Endothelial cell of umbilical vein (primary cell): ENCODE measurements around the gene PITPNB. TPM values are rescaled to one million over a fixed set of nuclear protein-coding genes. Genes with fewer than 3 reads are reported as not detected.

Experiments used
- BruUV-seq: library from RNA; stranded (reverse); fragments of 400-500 nt; replicated peaks from 2 replicates; lab custom pipeline; 2021; lab: Mats Ljungman, UMichigan
- CTCF ChIA-PET: fragments of 300-600, 350-600 bp; sonication (Branson Sonifier 250); formaldehyde crosslinking; loops from one replicate; lab custom pipeline; 2021; ENCODE audit warnings: antibody characterized with exemption, inconsistent platforms; lab: Charles Lee
- POLR2A ChIA-PET: fragments of 300-600, 350-600 bp; sonication (Branson Sonifier 250); formaldehyde crosslinking; loops from one replicate; lab custom pipeline; 2021; ENCODE audit warnings: antibody characterized with exemption, inconsistent platforms; lab: Charles Lee
- DNase-seq: peaks from one replicate; pipeline ENCODE4 v3.0.0-alpha.2; 2011; ENCODE audit warnings: low read depth, low spot score
- FAIRE-seq: peaks from 2 replicates; lab custom pipeline; 2011; peaks lifted over from hg19 to GRCh38; lab: Jason Lieb, UNC
- H2AFZ ChIP-seq: 2 replicates; pipeline ENCODE4 v1.6.0; 2012; ENCODE audit warnings: low read depth, low read length, control low read depth, inconsistent platforms
- H3K27ac ChIP-seq: 2 replicates; pipeline ENCODE4 v1.5.1; 2011; ENCODE audit warnings: low read depth, mild to moderate bottlenecking, control low read depth, low read length, moderate library complexity; ENCODE audit not compliant: insufficient read depth
- H3K27me3 ChIP-seq, 2 experiments: 2 replicates each; pipeline versions ENCODE4 v1.6.0 to v1.6.1; 2011; ENCODE audit warnings: low read length in 2 of 2, mixed read lengths in 1 of 2; ENCODE audit not compliant: control insufficient read depth in 2 of 2, insufficient read depth in 2 of 2
- H3K36me3 ChIP-seq, 2 experiments: 2 replicates in 1 of 2; 3 replicates in 1 of 2; pipeline ENCODE4 v1.5.1; 2011; ENCODE audit warnings: low read length in 2 of 2, mild to moderate bottlenecking in 1 of 2, moderate library complexity in 1 of 2; ENCODE audit not compliant: control insufficient read depth in 2 of 2, insufficient read depth in 2 of 2; ENCODE audit errors: extremely low read depth in 1 of 2
- H3K4me1 ChIP-seq: 3 replicates; pipeline ENCODE4 v1.5.1; 2011; ENCODE audit warnings: mild to moderate bottlenecking, low read length; ENCODE audit not compliant: control insufficient read depth, insufficient read depth; ENCODE audit errors: extremely low read depth
- H3K4me2 ChIP-seq: 2 replicates; pipeline ENCODE4 v1.6.1; 2011; ENCODE audit warnings: low read length, control low read depth, mixed read lengths; ENCODE audit not compliant: insufficient read depth
- H3K4me3 ChIP-seq, 3 experiments: fragments of 200-600 bp in 1 of 3; sonication (generic), shearing (Covaris generic) in 1 of 3; replicated peaks in 1 of 3; 2 replicates each; pipeline ENCODE4 v1.5.1; 2011 to 2016; ENCODE audit warnings: control low read depth in 3 of 3, low read length in 3 of 3, mild to moderate bottlenecking in 2 of 3, inconsistent platforms in 1 of 3, low read depth in 1 of 3, moderate library complexity in 1 of 3; ENCODE audit not compliant: insufficient read depth in 1 of 3
- H3K79me2 ChIP-seq: 2 replicates; pipeline ENCODE4 v1.6.0; 2012; ENCODE audit warnings: low read length, inconsistent platforms; ENCODE audit not compliant: control insufficient read depth, insufficient read depth
- H3K9ac ChIP-seq: replicated peaks from 2 replicates; pipeline ENCODE3; 2011; ENCODE audit warnings: low read length, control low read depth; ENCODE audit not compliant: insufficient read depth; ENCODE audit errors: extremely low read depth
- H3K9me1 ChIP-seq: replicated peaks from 3 replicates; pipeline ENCODE4 v1.6.0; 2011; ENCODE audit warnings: mild to moderate bottlenecking, low read length; ENCODE audit not compliant: control insufficient read depth, insufficient read depth; ENCODE audit errors: extremely low read depth
- H3K9me3 ChIP-seq: replicated peaks from 2 replicates; pipeline ENCODE4 v1.5.1; 2012; ENCODE audit warnings: low read length, inconsistent platforms; ENCODE audit not compliant: control insufficient read depth, insufficient read depth
- H4K20me1 ChIP-seq: replicated peaks from 2 replicates; pipeline ENCODE3; 2011; ENCODE audit warnings: mild to moderate bottlenecking, low read length; ENCODE audit not compliant: control insufficient read depth, insufficient read depth; ENCODE audit errors: extremely low read depth
- EZH2 ChIP-seq: IDR thresholded peaks from 2 replicates; pipeline ENCODE4 v1.6.1; 2012; ENCODE audit warnings: borderline replicate concordance, low read depth, mild to moderate bottlenecking, moderate library complexity, low read length, inconsistent platforms; ENCODE audit not compliant: severe bottlenecking
- FOS ChIP-seq: IDR thresholded peaks from 2 replicates; pipeline ENCODE4 v1.6.1; 2011; ENCODE audit warnings: mild to moderate bottlenecking, low read length, moderate library complexity, borderline replicate concordance; ENCODE audit not compliant: insufficient read depth
- GATA2 ChIP-seq: IDR thresholded peaks from 2 replicates; pipeline ENCODE4 v1.7.0; 2011; ENCODE audit warnings: low read depth, mild to moderate bottlenecking, moderate library complexity, mixed read lengths, low read length; ENCODE audit not compliant: insufficient read length, insufficient read depth
- JUN ChIP-seq: IDR thresholded peaks from 2 replicates; pipeline ENCODE4 v1.6.1; 2011; ENCODE audit warnings: borderline replicate concordance, low read depth; ENCODE audit not compliant: insufficient read length, insufficient read depth
- MYC ChIP-seq: IDR thresholded peaks from one replicate; pipeline ENCODE4 v1.6.1; 2011; ENCODE audit warnings: mild to moderate bottlenecking, low read depth, low read length
- POLR2A ChIP-seq: IDR thresholded peaks from 2 replicates; pipeline ENCODE4 v1.6.1; 2012; ENCODE audit warnings: low read depth, mild to moderate bottlenecking, control low read depth, low read length
- POLR2AphosphoS5 ChIP-seq: IDR thresholded peaks from 2 replicates; pipeline ENCODE4 v1.6.1; 2012; ENCODE audit warnings: low read depth, mild to moderate bottlenecking, control low read depth, low read length, moderate library complexity; ENCODE audit not compliant: insufficient read depth
- dilution Hi-C: fragments of 300-500 bp; cut with MboI; formaldehyde crosslinking; loops from one replicate; pipeline ENCODE4 v1.15.0; 2019; ENCODE audit warnings: low sequenced_read_pairs; ENCODE audit not compliant: extremely low pct_ligation_motif_present
- intact Hi-C: fragments of 100-400 bp; cut with micrococcal nuclease; formaldehyde crosslinking; loops from one replicate; pipeline ENCODE4 v1.10.0; 2022
- polyA plus RNA-seq, 4 experiments: library from polyadenylated mRNA; depleted of rRNA in 3 of 4; stranded (reverse) in 3 of 4; unstranded in 1 of 4; fragments of >200 nt; gene quantifications; 2 replicates each; pipeline versions ENCODE4 v1.2.1 to v1.2.3, GENCODE V29; 2011 to 2012; ENCODE audit warnings: missing spikeins in 1 of 4
- total RNA-seq: library from RNA; stranded (reverse); gene quantifications from 2 replicates; pipeline ENCODE4 v1.2.3, GENCODE V29; 2021
- TF ChIP-seq, protein P1 (sequence below): IDR thresholded peaks from 2 replicates; pipeline ENCODE4 v1.6.1; 2011; ENCODE audit not compliant: insufficient read depth, insufficient read length
- TF ChIP-seq, protein P2 (sequence below), 2 donors: IDR thresholded peaks; 1 replicate in 1 of 2; 2 replicates in 1 of 2; pipeline ENCODE4 v1.5.1; 2011; ENCODE audit warnings: low read length in 2 of 2, mild to moderate bottlenecking in 2 of 2, moderate library complexity in 2 of 2, control low read depth in 1 of 2, inconsistent platforms in 1 of 2, low read depth in 1 of 2; ENCODE audit not compliant: insufficient read depth in 1 of 2; ENCODE audit errors: extremely low read depth in 1 of 2

Gene PITPNB
- total and polyA plus RNA-seq, 2 donors (not counting 3 experiments of a cell fraction or from before 2014, with no cell fraction given), result 29.7 to 108 TPM

DNA sequence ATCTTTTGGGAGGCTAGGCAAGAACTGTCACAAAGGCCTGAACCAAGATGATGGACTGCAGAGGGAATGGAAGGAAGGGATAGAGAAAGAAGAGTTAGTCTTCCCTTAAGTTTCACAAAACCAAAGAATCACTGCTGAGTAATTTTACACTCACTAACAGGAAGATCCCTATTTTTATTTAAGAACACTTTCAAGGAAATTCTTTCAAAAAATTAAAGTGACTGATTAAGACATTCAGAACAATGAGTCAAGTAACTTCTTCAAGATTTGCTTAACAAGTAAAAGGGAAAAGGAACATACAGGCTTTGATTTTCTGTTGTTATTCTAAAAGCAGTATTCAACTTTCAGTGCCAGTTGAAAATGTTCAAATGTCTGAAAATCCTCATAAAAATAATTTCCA lies 3.1 kb downstream of the PITPNB start:
- Histone ChIP-seq H3K9me1 (no peaks in the 10 kb centered on the region), H3K4me2 (peak overlapping the region; percentile 51), H3K36me3 (peaks cover 0 to 3% of the 10 kb centered on the region in 2 experiments), H4K20me1 (peaks cover 15% of the 10 kb centered on the region), H3K4me1 (peaks cover 49% of the 10 kb centered on the region), H3K9me3 (no peaks in the 10 kb centered on the region), H3K27ac (no peak overlapping the region), H2AFZ (no peak overlapping the region), H3K4me3 (no peak overlapping the region), H3K79me2 (peaks cover 92% of the 10 kb centered on the region), H3K27me3 (no peaks in the 10 kb centered on the region), H3K9ac (no peak overlapping the region)
- BruUV-seq, result no TSS peak
- POLR2A ChIA-PET, result no interaction called here
- dilution Hi-C loops (no loop called here), intact Hi-C loops (no loop called here)
- TF ChIP-seq, protein P1, sequence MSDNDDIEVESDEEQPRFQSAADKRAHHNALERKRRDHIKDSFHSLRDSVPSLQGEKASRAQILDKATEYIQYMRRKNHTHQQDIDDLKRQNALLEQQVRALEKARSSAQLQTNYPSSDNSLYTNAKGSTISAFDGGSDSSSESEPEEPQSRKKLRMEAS, result no peak
- TF ChIP-seq MYC, result no peak
- no peak for TF ChIP-seq GATA2
- TF ChIP-seq POLR2A, result no peak
- no peak for TF ChIP-seq JUN
- TF ChIP-seq, protein P2, sequence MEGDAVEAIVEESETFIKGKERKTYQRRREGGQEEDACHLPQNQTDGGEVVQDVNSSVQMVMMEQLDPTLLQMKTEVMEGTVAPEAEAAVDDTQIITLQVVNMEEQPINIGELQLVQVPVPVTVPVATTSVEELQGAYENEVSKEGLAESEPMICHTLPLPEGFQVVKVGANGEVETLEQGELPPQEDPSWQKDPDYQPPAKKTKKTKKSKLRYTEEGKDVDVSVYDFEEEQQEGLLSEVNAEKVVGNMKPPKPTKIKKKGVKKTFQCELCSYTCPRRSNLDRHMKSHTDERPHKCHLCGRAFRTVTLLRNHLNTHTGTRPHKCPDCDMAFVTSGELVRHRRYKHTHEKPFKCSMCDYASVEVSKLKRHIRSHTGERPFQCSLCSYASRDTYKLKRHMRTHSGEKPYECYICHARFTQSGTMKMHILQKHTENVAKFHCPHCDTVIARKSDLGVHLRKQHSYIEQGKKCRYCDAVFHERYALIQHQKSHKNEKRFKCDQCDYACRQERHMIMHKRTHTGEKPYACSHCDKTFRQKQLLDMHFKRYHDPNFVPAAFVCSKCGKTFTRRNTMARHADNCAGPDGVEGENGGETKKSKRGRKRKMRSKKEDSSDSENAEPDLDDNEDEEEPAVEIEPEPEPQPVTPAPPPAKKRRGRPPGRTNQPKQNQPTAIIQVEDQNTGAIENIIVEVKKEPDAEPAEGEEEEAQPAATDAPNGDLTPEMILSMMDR (IDR thresholded peaks at IDR 0.05; ENCODE audit: extremely low read depth in 1 of 2, insufficient read depth in 1 of 2, low read depth in 1 of 2, low read length in 2 of 2), result no peak
- TF ChIP-seq POLR2AphosphoS5, result no peak
- no peak for TF ChIP-seq EZH2
- no peak for TF ChIP-seq FOS
- no peak for DNase-seq
- CTCF ChIA-PET, result interaction anchor here (1.2 to 1.5 kb wide), 3 partner anchors 17 to 35 kb away, joined by 3 to 5 read pairs (median 3); no protein-coding TSS in a partner anchor
- FAIRE-seq, result no peak
